ENCODE results near the gene LHX3.

DNA sequence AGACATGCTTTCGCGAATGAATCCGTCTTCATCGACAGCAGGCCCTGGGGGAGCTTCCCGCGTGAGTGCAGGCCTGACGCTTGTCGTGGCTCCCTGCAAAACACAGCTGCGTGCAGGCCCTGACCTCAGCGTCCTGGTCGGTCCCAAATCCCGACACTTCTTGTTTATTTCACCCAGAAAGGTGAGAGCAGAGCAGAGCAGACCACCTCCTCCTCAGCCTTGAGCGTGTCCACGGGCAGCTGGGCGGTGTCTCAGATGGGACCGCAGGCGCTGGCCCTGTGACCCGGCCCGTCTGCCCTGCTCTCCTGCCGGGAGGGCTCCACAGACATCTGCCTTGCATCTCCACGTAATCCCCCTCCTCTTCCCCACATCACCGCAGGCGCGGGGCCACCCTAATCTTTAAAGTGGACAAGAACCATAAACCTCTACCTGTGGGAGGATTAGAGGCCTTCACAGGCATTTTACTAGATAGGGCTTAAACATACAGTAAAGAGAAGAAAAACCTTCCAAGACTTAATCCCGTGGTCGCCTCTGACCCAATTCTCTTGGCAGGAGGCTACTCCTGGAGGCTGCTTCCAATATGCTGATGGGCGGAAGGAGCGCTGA is 7.5 kb upstream of the LHX3 start:
- TF ChIP-seq, protein P1, sequence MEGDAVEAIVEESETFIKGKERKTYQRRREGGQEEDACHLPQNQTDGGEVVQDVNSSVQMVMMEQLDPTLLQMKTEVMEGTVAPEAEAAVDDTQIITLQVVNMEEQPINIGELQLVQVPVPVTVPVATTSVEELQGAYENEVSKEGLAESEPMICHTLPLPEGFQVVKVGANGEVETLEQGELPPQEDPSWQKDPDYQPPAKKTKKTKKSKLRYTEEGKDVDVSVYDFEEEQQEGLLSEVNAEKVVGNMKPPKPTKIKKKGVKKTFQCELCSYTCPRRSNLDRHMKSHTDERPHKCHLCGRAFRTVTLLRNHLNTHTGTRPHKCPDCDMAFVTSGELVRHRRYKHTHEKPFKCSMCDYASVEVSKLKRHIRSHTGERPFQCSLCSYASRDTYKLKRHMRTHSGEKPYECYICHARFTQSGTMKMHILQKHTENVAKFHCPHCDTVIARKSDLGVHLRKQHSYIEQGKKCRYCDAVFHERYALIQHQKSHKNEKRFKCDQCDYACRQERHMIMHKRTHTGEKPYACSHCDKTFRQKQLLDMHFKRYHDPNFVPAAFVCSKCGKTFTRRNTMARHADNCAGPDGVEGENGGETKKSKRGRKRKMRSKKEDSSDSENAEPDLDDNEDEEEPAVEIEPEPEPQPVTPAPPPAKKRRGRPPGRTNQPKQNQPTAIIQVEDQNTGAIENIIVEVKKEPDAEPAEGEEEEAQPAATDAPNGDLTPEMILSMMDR (IDR thresholded peaks at IDR 0.05; ENCODE audit: poor library complexity, severe bottlenecking), result no peak
- TF ChIP-seq, protein P2, sequence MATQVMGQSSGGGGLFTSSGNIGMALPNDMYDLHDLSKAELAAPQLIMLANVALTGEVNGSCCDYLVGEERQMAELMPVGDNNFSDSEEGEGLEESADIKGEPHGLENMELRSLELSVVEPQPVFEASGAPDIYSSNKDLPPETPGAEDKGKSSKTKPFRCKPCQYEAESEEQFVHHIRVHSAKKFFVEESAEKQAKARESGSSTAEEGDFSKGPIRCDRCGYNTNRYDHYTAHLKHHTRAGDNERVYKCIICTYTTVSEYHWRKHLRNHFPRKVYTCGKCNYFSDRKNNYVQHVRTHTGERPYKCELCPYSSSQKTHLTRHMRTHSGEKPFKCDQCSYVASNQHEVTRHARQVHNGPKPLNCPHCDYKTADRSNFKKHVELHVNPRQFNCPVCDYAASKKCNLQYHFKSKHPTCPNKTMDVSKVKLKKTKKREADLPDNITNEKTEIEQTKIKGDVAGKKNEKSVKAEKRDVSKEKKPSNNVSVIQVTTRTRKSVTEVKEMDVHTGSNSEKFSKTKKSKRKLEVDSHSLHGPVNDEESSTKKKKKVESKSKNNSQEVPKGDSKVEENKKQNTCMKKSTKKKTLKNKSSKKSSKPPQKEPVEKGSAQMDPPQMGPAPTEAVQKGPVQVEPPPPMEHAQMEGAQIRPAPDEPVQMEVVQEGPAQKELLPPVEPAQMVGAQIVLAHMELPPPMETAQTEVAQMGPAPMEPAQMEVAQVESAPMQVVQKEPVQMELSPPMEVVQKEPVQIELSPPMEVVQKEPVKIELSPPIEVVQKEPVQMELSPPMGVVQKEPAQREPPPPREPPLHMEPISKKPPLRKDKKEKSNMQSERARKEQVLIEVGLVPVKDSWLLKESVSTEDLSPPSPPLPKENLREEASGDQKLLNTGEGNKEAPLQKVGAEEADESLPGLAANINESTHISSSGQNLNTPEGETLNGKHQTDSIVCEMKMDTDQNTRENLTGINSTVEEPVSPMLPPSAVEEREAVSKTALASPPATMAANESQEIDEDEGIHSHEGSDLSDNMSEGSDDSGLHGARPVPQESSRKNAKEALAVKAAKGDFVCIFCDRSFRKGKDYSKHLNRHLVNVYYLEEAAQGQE (IDR thresholded peaks at IDR 0.05; ENCODE audit: borderline replicate concordance), result no peak
- no peak for TF ChIP-seq EZH2 (IDR thresholded peaks at IDR 0.05; ENCODE audit: borderline replicate concordance, insufficient read depth, low read length, poor library complexity, severe bottlenecking)
- TF ChIP-seq MXI1 (conservative IDR thresholded peaks at IDR 0.05; ENCODE audit: poor library complexity, severe bottlenecking), result no peak
- peak; percentile 43 for TF ChIP-seq POLR2AphosphoS5 (IDR thresholded peaks at IDR 0.05)
- TF ChIP-seq EP300 (conservative IDR thresholded peaks at IDR 0.05; ENCODE audit: poor library complexity, severe bottlenecking), result no peak
- no peak for TF ChIP-seq TAF1 (IDR thresholded peaks at IDR 0.05; ENCODE audit: low read depth)
